ENCODE results near the gene GPR153.

Gene GPR153

GRCh38 chr1:6256645-6257044 lies 4.3 kb downstream of the GPR153 start:
- in situ Hi-C loops (cut with HindIII; ENCODE audit: low pct_ligation_motif_present, low pct_unique_long_range_greater_than_20kb, low sequenced_read_pairs), result no loop called here
- DNase-seq, result no peak

- in situ Hi-C loops (cut with HindIII; ENCODE audit: low pct_ligation_motif_present, low pct_unique_long_range_greater_than_20kb, low sequenced_read_pairs), result no loop called here
- no peak for DNase-seq
Measured at GRCh38 chr1:6254691-6255090, 6.2 kb downstream of the GPR153 start.

- in situ Hi-C loops (cut with HindIII; ENCODE audit: low pct_ligation_motif_present, low pct_unique_long_range_greater_than_20kb, low sequenced_read_pairs), result no loop called here
- no peak for DNase-seq
Measured at GRCh38 chr1:6253380-6253779, 7.5 kb downstream of the GPR153 start.

GRCh38 chr1:6252374-6252710 lies 8.6 kb downstream of the GPR153 start:
- DNase-seq, result no peak
- in situ Hi-C loops (cut with HindIII; ENCODE audit: low pct_ligation_motif_present, low pct_unique_long_range_greater_than_20kb, low sequenced_read_pairs), result no loop called here

- in situ Hi-C loops (cut with HindIII; ENCODE audit: low pct_ligation_motif_present, low pct_unique_long_range_greater_than_20kb, low sequenced_read_pairs), result no loop called here
- DNase-seq, result no peak
Measured at GRCh38 chr1:6251681-6252373, 9.1 kb downstream of the GPR153 start.

GRCh38 chr1:6251233-6251632 lies 9.7 kb downstream of the GPR153 start:
- DNase-seq, result no peak
- in situ Hi-C loops (cut with HindIII; ENCODE audit: low pct_ligation_motif_present, low pct_unique_long_range_greater_than_20kb, low sequenced_read_pairs), result no loop called here

GRCh38 chr1:6249739-6250689 lies 10.9 kb downstream of the GPR153 start:
- in situ Hi-C loops (cut with HindIII; ENCODE audit: low pct_ligation_motif_present, low pct_unique_long_range_greater_than_20kb, low sequenced_read_pairs), result no loop called here
- no peak for DNase-seq

GRCh38 chr1:6248932-6249738 lies 11.8 kb downstream of the GPR153 start:
- in situ Hi-C loops (cut with HindIII; ENCODE audit: low pct_ligation_motif_present, low pct_unique_long_range_greater_than_20kb, low sequenced_read_pairs), result no loop called here
- no peak for DNase-seq

- DNase-seq, result no peak
- in situ Hi-C loops (cut with HindIII; ENCODE audit: low pct_ligation_motif_present, low pct_unique_long_range_greater_than_20kb, low sequenced_read_pairs), result no loop called here
Measured at GRCh38 chr1:6248161-6248776, 12.6 kb downstream of the GPR153 start.

GRCh38 chr1:6247651-6248050 lies 13.2 kb downstream of the GPR153 start:
- in situ Hi-C loops (cut with HindIII; ENCODE audit: low pct_ligation_motif_present, low pct_unique_long_range_greater_than_20kb, low sequenced_read_pairs), result no loop called here
- DNase-seq, result no peak

GRCh38 chr1:6246497-6247467 lies 14.1 kb downstream of the GPR153 start:
- in situ Hi-C loops (cut with HindIII; ENCODE audit: low pct_ligation_motif_present, low pct_unique_long_range_greater_than_20kb, low sequenced_read_pairs), result no loop called here
- peak; percentile 59 for DNase-seq

- in situ Hi-C loops (cut with HindIII; ENCODE audit: low pct_ligation_motif_present, low pct_unique_long_range_greater_than_20kb, low sequenced_read_pairs), result no loop called here
- DNase-seq, result no peak
Measured at GRCh38 chr1:6245869-6246496, 14.9 kb downstream of the GPR153 start.

GRCh38 chr1:6245086-6245868 lies 15.6 kb downstream of the GPR153 start:
- in situ Hi-C loops (cut with HindIII; ENCODE audit: low pct_ligation_motif_present, low pct_unique_long_range_greater_than_20kb, low sequenced_read_pairs), result no loop called here
- DNase-seq, result peak; percentile 82

GRCh38 chr1:6244401-6245049 lies 16.4 kb downstream of the GPR153 start:
- DNase-seq, result no peak
- in situ Hi-C loops (cut with HindIII; ENCODE audit: low pct_ligation_motif_present, low pct_unique_long_range_greater_than_20kb, low sequenced_read_pairs), result no loop called here

- DNase-seq, result no peak
- in situ Hi-C loops (cut with HindIII; ENCODE audit: low pct_ligation_motif_present, low pct_unique_long_range_greater_than_20kb, low sequenced_read_pairs), result no loop called here
Measured at GRCh38 chr1:6243993-6244392, 16.9 kb downstream of the GPR153 start, which contains the start of gene HES3. Gene HES3, plus strand, starts transcription at chr1:6244179. Its CDS starts 187 bp downstream, at chr1:6244366.
